Mesendoderm (in vitro differentiated cells): Measurements from ENCODE around the gene CDK11B.
"Not testable (repeated sequence)": the region's sequence is repeated elsewhere in the genome, so short reads cannot be mapped to it uniquely, and the experiment has no call there.

Experiments
- DNase-seq: peaks from one replicate; pipeline ENCODE4 v3.0.0; 2013
- H2AK5ac ChIP-seq: 2 replicates; pipeline ENCODE4 v1.6.1; 2013; ENCODE audit warnings: low read length, inconsistent platforms
- H2BK120ac ChIP-seq: 2 replicates; pipeline ENCODE4 v1.6.1; 2013; ENCODE audit warnings: low read depth, mild to moderate bottlenecking, low read length, moderate library complexity, mixed read lengths
- H2BK15ac ChIP-seq: replicated peaks from 2 replicates; pipeline ENCODE4 v1.6.1; 2013; ENCODE audit warnings: low read depth, mild to moderate bottlenecking, moderate library complexity
- H2BK5ac ChIP-seq: 2 replicates; pipeline ENCODE4 v1.6.1; 2013; ENCODE audit warnings: low read length, inconsistent platforms
- H3K18ac ChIP-seq: 2 replicates; pipeline ENCODE4 v1.6.1; 2013; ENCODE audit warnings: mild to moderate bottlenecking, low read length, mixed read lengths
- H3K23ac ChIP-seq: one replicate; pipeline ENCODE4 v1.6.1; 2013; ENCODE audit warnings: low read length
- H3K27ac ChIP-seq: 2 replicates; pipeline ENCODE4 v1.5.1; 2013; ENCODE audit warnings: low read depth, mild to moderate bottlenecking, inconsistent platforms, low read length, moderate library complexity
- H3K27me3 ChIP-seq: 2 replicates; pipeline ENCODE4 v1.6.1; 2013; ENCODE audit warnings: low read length, control low read depth, mild to moderate bottlenecking, inconsistent platforms; ENCODE audit not compliant: insufficient read depth, poor library complexity
- H3K36me3 ChIP-seq: 2 replicates; pipeline ENCODE4 v1.6.1; 2013; ENCODE audit warnings: low read length, inconsistent platforms; ENCODE audit not compliant: control insufficient read depth, insufficient read depth
- H3K4ac ChIP-seq: one replicate; pipeline ENCODE4 v1.6.1; 2013; ENCODE audit warnings: low read depth, mild to moderate bottlenecking, low read length, moderate library complexity
- H3K4me1 ChIP-seq: 2 replicates; pipeline ENCODE4 v1.6.1; 2013; ENCODE audit warnings: low read depth, low read length, inconsistent platforms; ENCODE audit not compliant: control insufficient read depth
- H3K4me2 ChIP-seq: 2 replicates; pipeline ENCODE4 v1.6.1; 2013; ENCODE audit warnings: low read length
- H3K4me3 ChIP-seq: 2 replicates; pipeline ENCODE4 v1.5.1; 2013; ENCODE audit warnings: mild to moderate bottlenecking, low read length
- H3K56ac ChIP-seq: one replicate; pipeline ENCODE4 v1.6.1; 2013; ENCODE audit warnings: low read length
- H3K79me1 ChIP-seq: 2 replicates; pipeline ENCODE4 v1.6.1; 2013; ENCODE audit warnings: low read length, inconsistent platforms
- H3K79me2 ChIP-seq: 2 replicates; pipeline ENCODE4 v1.6.1; 2013; ENCODE audit warnings: mild to moderate bottlenecking, low read length; ENCODE audit not compliant: control insufficient read depth, insufficient read depth
- H3K9ac ChIP-seq: 2 replicates; pipeline ENCODE4 v1.6.1; 2013; ENCODE audit warnings: low read length, inconsistent platforms
- H4K5ac ChIP-seq: one replicate; pipeline ENCODE4 v1.6.1; 2013; ENCODE audit warnings: low read length
- H4K8ac ChIP-seq: one replicate; pipeline ENCODE4 v1.6.1; 2013; ENCODE audit warnings: low read depth, mild to moderate bottlenecking, control low read depth, low read length, moderate library complexity
- WGBS: extraction: QIAGEN DNeasy Blood & Tissue Kit; methylation state at CpG from one replicate; pipeline ENCODE4 v1.1.7; 2013; ENCODE audit warnings: low lambda C conversion rate, missing lambda C conversion rate; ENCODE audit not compliant: insufficient coverage; ENCODE audit errors: extremely low coverage; 5-methylcytosine and 5-hydroxymethylcytosine counted together

Gene CDK11B

DNA sequence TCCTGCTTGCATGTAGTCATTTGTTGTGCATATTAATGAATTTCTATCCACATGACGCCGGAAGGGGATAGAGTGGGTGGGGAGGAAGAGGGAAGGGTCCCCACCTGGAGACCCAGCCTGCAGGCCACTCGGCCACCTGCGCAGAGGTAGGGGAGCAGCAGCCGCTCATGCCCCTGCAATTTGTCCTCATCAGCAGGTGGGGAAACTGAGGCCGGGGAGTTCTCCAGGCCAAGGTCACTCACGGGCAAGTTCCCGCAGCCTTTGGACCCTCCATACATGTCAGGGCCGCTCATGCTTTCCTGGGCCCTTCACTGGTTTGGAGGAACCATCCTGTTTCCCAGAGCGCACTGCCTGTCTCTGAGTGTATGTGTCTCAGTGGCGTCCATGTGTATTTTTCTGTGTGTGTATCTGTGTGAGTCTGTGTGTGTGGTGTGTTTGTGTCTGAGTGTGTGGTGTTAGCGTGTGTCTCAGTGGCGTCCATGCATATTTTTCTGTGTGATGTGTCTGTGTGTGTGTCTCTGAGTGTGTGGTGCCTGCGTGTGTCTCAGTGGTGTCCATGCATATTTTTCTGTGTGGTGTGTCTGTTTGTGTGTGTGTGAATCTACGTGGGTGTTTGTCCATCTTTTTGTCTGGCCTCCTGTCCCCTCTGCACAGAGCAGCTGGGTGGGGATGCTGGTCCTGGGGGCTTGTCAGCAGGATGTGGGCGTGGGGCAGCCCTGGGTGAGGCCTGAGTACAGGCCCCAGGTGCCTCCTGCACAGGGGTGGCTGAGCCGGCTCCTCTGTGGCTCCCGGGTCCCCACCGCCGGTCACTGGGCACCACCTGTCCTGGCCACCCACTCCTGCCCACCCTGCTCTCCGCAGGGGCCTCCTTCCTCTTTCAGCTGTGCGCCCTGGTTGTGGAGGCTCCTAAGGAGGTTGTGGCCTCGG is 37.9 kb upstream of the CDK11B start:
- H3K4ac ChIP-seq, H2AK5ac ChIP-seq, H3K18ac ChIP-seq, H3K23ac ChIP-seq, H3K79me1 ChIP-seq, DNase-seq, H3K56ac ChIP-seq, H2BK5ac ChIP-seq, H3K27me3 ChIP-seq, H2BK15ac ChIP-seq, H4K5ac ChIP-seq, H4K8ac ChIP-seq, H3K27ac ChIP-seq, H3K79me2 ChIP-seq, H2BK120ac ChIP-seq, H3K4me3 ChIP-seq, H3K36me3 ChIP-seq, H3K9ac ChIP-seq, H3K4me1 ChIP-seq, H3K4me2 ChIP-seq: not testable (repeated sequence)
- no CpG with 5 or more reads among the region's 23 CpGs for WGBS

- H3K79me1 ChIP-seq, H4K5ac ChIP-seq, H2AK5ac ChIP-seq, H3K23ac ChIP-seq, H3K4ac ChIP-seq, H3K4me2 ChIP-seq, H3K4me1 ChIP-seq, H2BK5ac ChIP-seq, H3K79me2 ChIP-seq, H2BK15ac ChIP-seq, H3K18ac ChIP-seq, H3K27me3 ChIP-seq, H3K36me3 ChIP-seq, H2BK120ac ChIP-seq, H3K4me3 ChIP-seq, H4K8ac ChIP-seq: not testable (repeated sequence)
- peak within 1 kb of the TSS; percentile 86 for H3K27ac ChIP-seq
- peak; percentile 82 for DNase-seq
- H3K9ac ChIP-seq: peak within 1 kb of the TSS; percentile 47
- no CpG with 5 or more reads among the region's 98 CpGs for WGBS
- H3K56ac ChIP-seq: peak within 1 kb of the TSS; percentile 42
Observed at GRCh38 chr1:1692714-1693647, 34.2 kb upstream of the CDK11B start, which contains the start of gene SLC35E2B. Gene SLC35E2B (minus strand): TSS chr1:1692795. CDS start chr1:1676699, 16,096 bp downstream.

DNA sequence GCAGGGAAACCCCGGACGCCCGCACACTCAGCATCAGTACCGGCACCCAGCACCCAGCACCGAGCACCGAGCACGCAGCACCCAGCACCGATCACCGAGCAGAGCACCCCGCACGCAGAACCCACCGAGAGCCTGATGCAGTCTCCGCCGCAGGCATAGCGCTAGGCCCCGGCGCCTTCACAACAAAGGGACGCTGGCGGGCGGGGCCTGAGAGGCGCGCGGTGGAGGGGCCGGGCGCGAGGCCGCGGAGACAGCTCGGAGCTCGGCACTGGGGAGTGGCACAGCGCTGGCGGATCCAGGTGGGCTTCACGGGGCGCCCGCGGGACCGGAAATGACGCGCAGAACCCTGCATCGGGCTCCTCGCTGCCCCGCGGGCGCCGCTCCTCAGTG is 33.5 kb upstream of the CDK11B start:
- H2BK120ac ChIP-seq, H3K27me3 ChIP-seq, H3K18ac ChIP-seq, H4K5ac ChIP-seq, H2AK5ac ChIP-seq, H3K4ac ChIP-seq, H4K8ac ChIP-seq, H3K4me3 ChIP-seq, H3K36me3 ChIP-seq, H3K79me1 ChIP-seq, H2BK15ac ChIP-seq, H3K23ac ChIP-seq, H3K79me2 ChIP-seq, H3K4me2 ChIP-seq, H3K56ac ChIP-seq, H2BK5ac ChIP-seq, H3K4me1 ChIP-seq: not testable (repeated sequence)
- peak; percentile 54 for DNase-seq
- WGBS: no CpG with 5 or more reads among the region's 45 CpGs
- Histone ChIP-seq H3K9ac (peak overlapping the region; percentile 47), H3K27ac (peak overlapping the region; percentile 86)

DNA sequence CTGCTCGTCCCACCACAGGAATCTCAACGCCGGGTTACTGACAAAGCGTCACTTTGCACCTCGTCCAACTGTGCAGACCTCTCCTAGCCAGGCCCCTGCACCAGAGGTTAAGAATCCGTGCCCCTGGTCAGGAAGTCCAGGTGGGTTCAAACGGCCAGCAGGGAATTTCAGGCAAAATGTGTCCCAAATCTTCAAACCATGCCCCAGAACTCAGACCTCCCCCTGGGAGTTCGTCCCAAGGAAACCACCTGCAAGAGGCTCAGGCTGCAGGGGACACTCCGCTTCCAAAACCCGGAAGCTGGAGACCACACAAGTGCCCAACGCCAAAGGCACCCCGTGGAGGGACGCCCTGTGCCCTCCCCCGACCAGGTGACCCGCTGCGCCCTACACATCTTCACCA is 32.6 kb upstream of the CDK11B start:
- H3K56ac ChIP-seq, H3K27ac ChIP-seq, H3K4me3 ChIP-seq, H3K36me3 ChIP-seq, H3K79me2 ChIP-seq, H3K4me1 ChIP-seq, H2BK5ac ChIP-seq, DNase-seq, H3K79me1 ChIP-seq, H3K9ac ChIP-seq, H3K4ac ChIP-seq, H3K23ac ChIP-seq, H2BK120ac ChIP-seq, H3K4me2 ChIP-seq, H4K8ac ChIP-seq, H3K27me3 ChIP-seq, H3K18ac ChIP-seq, H2AK5ac ChIP-seq, H2BK15ac ChIP-seq, H4K5ac ChIP-seq: not testable (repeated sequence)
- no CpG with 5 or more reads among the region's 16 CpGs for WGBS

DNA sequence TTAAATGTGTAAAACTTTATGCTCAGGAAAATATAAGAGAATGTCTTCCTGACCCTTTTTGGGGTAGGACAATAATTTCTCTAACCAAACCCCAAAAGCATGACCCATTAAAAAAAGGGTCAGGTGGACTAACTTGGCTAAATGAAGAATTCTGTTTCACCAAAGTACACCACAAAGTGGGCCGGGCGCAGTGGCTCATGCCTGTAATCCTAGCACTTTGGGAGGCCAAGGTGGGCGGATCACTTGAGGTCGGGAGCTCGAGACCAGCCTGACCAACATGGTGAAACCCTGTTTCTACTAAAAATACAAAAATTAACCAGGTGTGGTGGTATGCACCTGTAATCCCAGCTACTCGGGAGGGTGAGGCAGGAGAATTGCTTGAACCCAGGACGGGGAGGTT is 30.7 kb upstream of the CDK11B start:
- H3K27me3 ChIP-seq, H3K23ac ChIP-seq, H3K27ac ChIP-seq, H4K8ac ChIP-seq, H2BK5ac ChIP-seq, H3K9ac ChIP-seq, DNase-seq, H3K36me3 ChIP-seq, H3K4me2 ChIP-seq, H3K79me1 ChIP-seq, H2AK5ac ChIP-seq, H4K5ac ChIP-seq, H3K56ac ChIP-seq, H3K4me3 ChIP-seq, H2BK120ac ChIP-seq, H3K4ac ChIP-seq, H2BK15ac ChIP-seq, H3K79me2 ChIP-seq, H3K18ac ChIP-seq, H3K4me1 ChIP-seq: not testable (repeated sequence)
- no CpG with 5 or more reads among the region's 7 CpGs for WGBS
